Sciatic nerve (tissue), 2 donors: ENCODE data around the gene ACTL6A. TPM values are rescaled to one million over a fixed set of nuclear protein-coding genes. Genes with fewer than 3 reads are reported as not detected.
"Not testable (repeated sequence)": the region's sequence is repeated elsewhere in the genome, so short reads cannot be mapped to it uniquely, and the experiment has no call there.

ENCODE experiments used
- ATAC-seq: fragments of 200-7000 bp; cut with Tn5 transposase; one replicate; pipeline ENCODE4 v1.9.1; 2020; ENCODE audit warnings: mild to moderate bottlenecking, moderate library complexity
- DNase-seq: peaks from one replicate; pipeline ENCODE4 v3.0.0-alpha.2; 2020; ENCODE audit warnings: low spot score
- intact Hi-C: fragments of 100-400 bp; cut with DNase I; formaldehyde crosslinking; loops from one replicate; pipeline ENCODE4 v1.14.2; 2022
- total RNA-seq: library from RNA; stranded (reverse); fragmentation: NEBNext Ultra II Directional; extraction: Animal tissue kit (Norgen Biotek cat#: 25700); gene quantifications from one replicate; pipeline ENCODE4 v1.2.1, GENCODE V29; 2021
- donor health status: DM: no; HTN: no; CAD: no.
- donor health status: DM: no; HTN: no; CAD: no.

ACTL6A gene
- total RNA-seq = 39.7 TPM

GRCh38 chr3:179562591-179563270 is at the start of gene ACTL6A:
Gene ACTL6A, plus strand, starts transcription at chr3:179562926. Its CDS starts 167 bp downstream, at chr3:179563093.
- intact Hi-C loops = no loop called here
- DNase-seq (peak; percentile 100), ATAC-seq (peak; percentile 99)

GRCh38 chr3:179513862-179514261 is 48.9 kb upstream of the ACTL6A start:
- ATAC-seq (no peak), DNase-seq (no peak)
- intact Hi-C loops = no loop called here

GRCh38 chr3:179516461-179517251 is 46.1 kb upstream of the ACTL6A start:
- DNase-seq, ATAC-seq, intact Hi-C loops: not testable (repeated sequence)

GRCh38 chr3:179526482-179526881 is 36.2 kb upstream of the ACTL6A start:
- DNase-seq (no peak), ATAC-seq (peak; percentile 85)
- intact Hi-C loops = no loop called here

GRCh38 chr3:179526989-179527391 is 35.7 kb upstream of the ACTL6A start:
- intact Hi-C loops = no loop called here
- peak; percentile 61 for DNase-seq
- peak; percentile 94 for ATAC-seq

- no peak for DNase-seq
- no peak for ATAC-seq
- intact Hi-C loops = no loop called here
These were observed 34.0 kb upstream of the ACTL6A start for GRCh38 chr3:179528772-179529171.

- no peak for ATAC-seq
- no peak for DNase-seq
- intact Hi-C loops = no loop called here
These were observed 31.1 kb upstream of the ACTL6A start for GRCh38 chr3:179531576-179531975.

- intact Hi-C loops = no loop called here
- no peak for ATAC-seq
These were observed 29.5 kb upstream of the ACTL6A start for GRCh38 chr3:179533274-179533673.

GRCh38 chr3:179536256-179536655 is 26.5 kb upstream of the ACTL6A start:
- intact Hi-C loops = no loop called here
- DNase-seq = no peak

More at GRCh38 chr3:179533274-179533673, 29.5 kb upstream of the ACTL6A start:
- DNase-seq = no peak

GRCh38 chr3:179541094-179541493 is 21.6 kb upstream of the ACTL6A start:
- intact Hi-C loops = no loop called here
- ATAC-seq (no peak), DNase-seq (no peak)

More at GRCh38 chr3:179536256-179536655, 26.5 kb upstream of the ACTL6A start:
- no peak for ATAC-seq

GRCh38 chr3:179541596-179541995 is 21.1 kb upstream of the ACTL6A start:
- DNase-seq (no peak), ATAC-seq (no peak)
- intact Hi-C loops = no loop called here

GRCh38 chr3:179542375-179542774 is 20.4 kb upstream of the ACTL6A start:
- intact Hi-C loops = no loop called here

GRCh38 chr3:179544981-179545645 is 17.6 kb upstream of the ACTL6A start:
- intact Hi-C loops = no loop called here
- peak; percentile 24 for ATAC-seq
- DNase-seq = no peak

More at GRCh38 chr3:179542375-179542774, 20.4 kb upstream of the ACTL6A start:
- no peak for ATAC-seq
- DNase-seq = no peak

- ATAC-seq (no peak), DNase-seq (no peak)
- intact Hi-C loops = no loop called here
These were observed 15.9 kb upstream of the ACTL6A start for GRCh38 chr3:179546814-179547241.

GRCh38 chr3:179551349-179552105 is 11.2 kb upstream of the ACTL6A start:
- no peak for ATAC-seq
- intact Hi-C loops = no loop called here
- DNase-seq = no peak

GRCh38 chr3:179558742-179559364 is 3.9 kb upstream of the ACTL6A start:
- no peak for ATAC-seq
- intact Hi-C loops = loop anchor here (5.0 kb wide), 1 partner anchor 137 kb away; no protein-coding TSS in a partner anchor
- peak; percentile 77 for DNase-seq

- no peak for ATAC-seq
- no peak for DNase-seq
- intact Hi-C loops = no loop called here
These were observed 1.9 kb upstream of the ACTL6A start for GRCh38 chr3:179560791-179561190.

- ATAC-seq = peak; percentile 47
- DNase-seq = no peak
- intact Hi-C loops = no loop called here
These were observed 601 bp downstream of the ACTL6A start for GRCh38 chr3:179563271-179563783.
